K562 (cell line): ENCODE data around the gene PALMD. TPM values are rescaled to one million over a fixed set of nuclear protein-coding genes. Genes with fewer than 3 reads are reported as not detected.
A peak's percentile ranks its signal among the peaks of the same experiment; 100 is the strongest.

ENCODE experiments used
- CBFB ChIP-seq: sonication (generic); formaldehyde crosslinking; IDR thresholded peaks from 2 replicates; pipeline ENCODE4 v1.4.0; 2020; ENCODE audit warnings: mild to moderate bottlenecking, missing genetic modification reagents
- EP300 ChIP-seq: IDR thresholded peaks from 2 replicates; pipeline ENCODE4 v1.6.1; 2012; ENCODE audit warnings: low read length, improper control_type of control experiment
- ETV6 ChIP-seq, 3 experiments: fragments of 150-350 bp in 1 of 3; sonication (generic) in 1 of 3; formaldehyde crosslinking in 1 of 3; IDR thresholded peaks; 2 replicates each; pipeline versions ENCODE4 v1.6.1 to v1.8.0; 2014 to 2022; ENCODE audit warnings: borderline replicate concordance in 2 of 3, low read depth in 2 of 3, antibody characterized with exemption in 1 of 3, low read length in 1 of 3, mild to moderate bottlenecking in 1 of 3, missing genetic modification reagents in 1 of 3
- FOXP1 ChIP-seq: sonication (generic); formaldehyde crosslinking; IDR thresholded peaks from 2 replicates; pipeline ENCODE4 v1.8.0; 2022; ENCODE audit warnings: mild to moderate bottlenecking, missing genetic modification reagents
- HNRNPH1 ChIP-seq: fragments of 200-400 bp; formaldehyde crosslinking; optimal IDR thresholded peaks from 2 replicates; pipeline ENCODE3; 2017; ENCODE audit warnings: low read depth, mild to moderate bottlenecking, low read length, moderate library complexity
- KAT7 ChIP-seq: sonication (generic); formaldehyde crosslinking; IDR thresholded peaks from 2 replicates; pipeline ENCODE4 v1.8.0; 2022; ENCODE audit warnings: missing genetic modification reagents, mild to moderate bottlenecking, borderline replicate concordance
- KDM5B ChIP-seq: fragments of 200-600 bp; sonication (generic); IDR thresholded peaks from 2 replicates; pipeline ENCODE4 v1.6.1; 2012; ENCODE audit warnings: low read depth, mild to moderate bottlenecking, moderate library complexity, low read length, control low read depth, inconsistent platforms; ENCODE audit not compliant: insufficient replicate concordance
- NFRKB ChIP-seq: fragments of 450-650 bp; IDR thresholded peaks from 2 replicates; pipeline ENCODE4 v1.6.1; 2016; ENCODE audit warnings: low read depth
- RBBP5 ChIP-seq: fragments of 200-600 bp; sonication (generic); IDR thresholded peaks from 2 replicates; pipeline ENCODE4 v1.6.1; 2012; ENCODE audit warnings: borderline replicate concordance, mild to moderate bottlenecking, low read length, control low read depth, inconsistent platforms; ENCODE audit not compliant: insufficient read depth, poor library complexity, severe bottlenecking
- SETDB1 ChIP-seq: IDR thresholded peaks from one replicate; pipeline ENCODE4 v1.6.1; 2012; ENCODE audit warnings: low read length, control low read depth, inconsistent platforms
- TAF7 ChIP-seq: fragments of 450-650 bp; IDR thresholded peaks from 2 replicates; pipeline ENCODE4 v1.6.1; 2016; ENCODE audit warnings: missing genetic modification characterization, missing compliant biosample characterization
- TEAD4 ChIP-seq, 2 experiments: sonication (generic) in 1 of 2; formaldehyde crosslinking in 1 of 2; IDR thresholded peaks; 2 replicates each; pipeline versions ENCODE4 v1.6.1 to v1.8.0; 2012 to 2022; ENCODE audit warnings: borderline replicate concordance in 1 of 2, inconsistent platforms in 1 of 2, low read length in 1 of 2, mild to moderate bottlenecking in 1 of 2, missing genetic modification reagents in 1 of 2
- ZBTB7A ChIP-seq: IDR thresholded peaks from 2 replicates; pipeline ENCODE4 v1.6.1; 2011; ENCODE audit warnings: low read depth, mild to moderate bottlenecking, low read length, moderate library complexity, borderline replicate concordance; ENCODE audit not compliant: control insufficient read depth
- ZNF124 ChIP-seq: sonication (generic); formaldehyde crosslinking; IDR thresholded peaks from 2 replicates; pipeline ENCODE4 v1.8.1; 2022; ENCODE audit warnings: missing genetic modification reagents
- ZNF41 ChIP-seq: fragments of 250-450 bp; sonication (Bioruptor Pico); conservative IDR thresholded peaks from 2 replicates; pipeline ENCODE4 v1.4.0; 2020; ENCODE audit warnings: mild to moderate bottlenecking
- polyA plus RNA-seq, 8 experiments: library from polyadenylated mRNA; depleted of rRNA in 4 of 8; stranded (reverse) in 5 of 8; unstranded in 3 of 8; fragments of >200 nt; fragmentation: Nextera tagmentation in 2 of 8; fragmentation: Illumina TruSeq in 1 of 8; extraction: Ambion mirVana in 2 of 8; extraction: Trizol in 1 of 8; gene quantifications; 2 replicates each; pipeline versions ENCODE4 v1.2.1 to v1.2.3, GENCODE V29; 2011 to 2014; ENCODE audit warnings: inconsistent platforms in 1 of 8, missing spikeins in 1 of 8
- total RNA-seq, 7 experiments: library from RNA; depleted of rRNA in 6 of 7; stranded (reverse); fragments of >200 nt in 6 of 7; fragmentation: Illumina TruSeq in 2 of 7; extraction: Trizol in 2 of 7; gene quantifications; 2 replicates each; pipeline versions ENCODE4 v1.2.1 to v1.2.3, GENCODE V29; 2011 to 2021; ENCODE audit warnings: low replicate concordance in 1 of 7
- TF ChIP-seq, protein P1 (sequence below): sonication (generic); formaldehyde crosslinking; IDR thresholded peaks from 2 replicates; pipeline ENCODE4 v1.8.0; 2022; ENCODE audit warnings: mild to moderate bottlenecking, missing genetic modification reagents, borderline replicate concordance
- TF ChIP-seq, protein P2 (sequence below): fragments of 450-650 bp; IDR thresholded peaks from 2 replicates; pipeline ENCODE4 v1.6.1; 2016; ENCODE audit warnings: borderline replicate concordance
- TF ChIP-seq, protein P3 (sequence below), 2 experiments: fragments of 250-450 bp in 1 of 2; fragments of 450-650 bp in 1 of 2; sonication (Bioruptor Pico) in 1 of 2; IDR thresholded peaks; 2 replicates each; pipeline versions ENCODE4 v1.6.1 to v1.8.0; 2016 to 2021; ENCODE audit warnings: mild to moderate bottlenecking in 2 of 2, moderate library complexity in 2 of 2, missing compliant biosample characterization in 1 of 2, missing genetic modification characterization in 1 of 2
- TF ChIP-seq, protein P4 (sequence below): fragments of 150-350 bp; conservative IDR thresholded peaks from 2 replicates; pipeline ENCODE4 v1.6.1; 2014; ENCODE audit warnings: low read length

The PALMD gene
- total and polyA plus RNA-seq, 9 of the 15 experiments (the other 6 are each of a cell fraction or from before 2014, with no cell fraction given), result 2.7 to 13.5 (median 5.4) TPM

DNA sequence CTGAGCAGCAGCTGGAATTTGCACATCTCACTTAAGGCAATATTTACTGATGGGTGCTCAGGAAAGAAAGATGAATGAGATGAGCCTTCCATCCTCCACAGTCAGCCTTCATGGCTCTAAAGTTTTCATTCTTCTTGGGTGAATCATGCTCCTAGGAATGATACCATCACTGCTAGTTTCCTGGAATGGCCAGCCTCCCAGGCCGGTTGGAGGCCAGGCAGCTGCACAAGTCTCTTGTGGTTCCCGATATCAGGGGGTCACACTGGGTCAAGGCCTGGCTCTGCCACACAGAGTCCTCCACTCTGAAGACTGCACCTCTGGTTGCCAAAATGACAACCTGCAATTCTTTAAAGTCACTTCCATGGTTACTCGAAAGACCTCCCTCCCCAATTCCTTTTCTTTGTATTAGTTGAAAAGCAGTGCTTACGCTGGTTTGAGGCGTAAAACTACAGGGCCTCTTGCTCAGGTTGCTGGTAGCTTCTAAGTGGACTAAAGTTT, 46.2 kb upstream of the PALMD start (continued):
- TF ChIP-seq CBFB (CRISPR knock-in tag) (0 out of 2 replicates have a peak, but pooled peaks have one; percentile 43), ZBTB7A (no peak), ZNF41 (0 out of 2 replicates have a peak, but pooled peaks have one; percentile 39), ZNF124 (CRISPR knock-in tag) (no peak), ETV6 (IDR thresholded peaks at IDR 0.05; ENCODE audit: borderline replicate concordance in 1 of 2, low read depth in 2 of 2, low read length in 1 of 2) (no peak), ETV6 (CRISPR knock-in tag; IDR thresholded peaks at IDR 0.05; ENCODE audit: borderline replicate concordance) (no peak), TEAD4 (IDR thresholded peaks at IDR 0.05; ENCODE audit: low read length) (peak; percentile 90), TEAD4 (CRISPR knock-in tag; IDR thresholded peaks at IDR 0.05; ENCODE audit: borderline replicate concordance) (no peak), RBBP5 (peak; percentile 76), TAF7 (no peak), SETDB1 (no peak), KAT7 (CRISPR knock-in tag) (no peak), EP300 (peak; percentile 97), KDM5B (no peak), FOXP1 (CRISPR knock-in tag) (no peak), NFRKB (peak; percentile 51; the same call in 1 of the 2 replicates), HNRNPH1 (no peak)
- TF ChIP-seq, protein P1, sequence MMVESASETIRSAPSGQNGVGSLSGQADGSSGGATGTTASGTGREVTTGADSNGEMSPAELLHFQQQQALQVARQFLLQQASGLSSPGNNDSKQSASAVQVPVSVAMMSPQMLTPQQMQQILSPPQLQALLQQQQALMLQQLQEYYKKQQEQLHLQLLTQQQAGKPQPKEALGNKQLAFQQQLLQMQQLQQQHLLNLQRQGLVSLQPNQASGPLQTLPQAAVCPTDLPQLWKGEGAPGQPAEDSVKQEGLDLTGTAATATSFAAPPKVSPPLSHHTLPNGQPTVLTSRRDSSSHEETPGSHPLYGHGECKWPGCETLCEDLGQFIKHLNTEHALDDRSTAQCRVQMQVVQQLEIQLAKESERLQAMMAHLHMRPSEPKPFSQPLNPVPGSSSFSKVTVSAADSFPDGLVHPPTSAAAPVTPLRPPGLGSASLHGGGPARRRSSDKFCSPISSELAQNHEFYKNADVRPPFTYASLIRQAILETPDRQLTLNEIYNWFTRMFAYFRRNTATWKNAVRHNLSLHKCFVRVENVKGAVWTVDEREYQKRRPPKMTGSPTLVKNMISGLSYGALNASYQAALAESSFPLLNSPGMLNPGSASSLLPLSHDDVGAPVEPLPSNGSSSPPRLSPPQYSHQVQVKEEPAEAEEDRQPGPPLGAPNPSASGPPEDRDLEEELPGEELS (CRISPR knock-in tag), result no peak
- TF ChIP-seq, protein P2, sequence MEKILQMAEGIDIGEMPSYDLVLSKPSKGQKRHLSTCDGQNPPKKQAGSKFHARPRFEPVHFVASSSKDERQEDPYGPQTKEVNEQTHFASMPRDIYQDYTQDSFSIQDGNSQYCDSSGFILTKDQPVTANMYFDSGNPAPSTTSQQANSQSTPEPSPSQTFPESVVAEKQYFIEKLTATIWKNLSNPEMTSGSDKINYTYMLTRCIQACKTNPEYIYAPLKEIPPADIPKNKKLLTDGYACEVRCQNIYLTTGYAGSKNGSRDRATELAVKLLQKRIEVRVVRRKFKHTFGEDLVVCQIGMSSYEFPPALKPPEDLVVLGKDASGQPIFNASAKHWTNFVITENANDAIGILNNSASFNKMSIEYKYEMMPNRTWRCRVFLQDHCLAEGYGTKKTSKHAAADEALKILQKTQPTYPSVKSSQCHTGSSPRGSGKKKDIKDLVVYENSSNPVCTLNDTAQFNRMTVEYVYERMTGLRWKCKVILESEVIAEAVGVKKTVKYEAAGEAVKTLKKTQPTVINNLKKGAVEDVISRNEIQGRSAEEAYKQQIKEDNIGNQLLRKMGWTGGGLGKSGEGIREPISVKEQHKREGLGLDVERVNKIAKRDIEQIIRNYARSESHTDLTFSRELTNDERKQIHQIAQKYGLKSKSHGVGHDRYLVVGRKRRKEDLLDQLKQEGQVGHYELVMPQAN, result no peak
- TF ChIP-seq, protein P3, sequence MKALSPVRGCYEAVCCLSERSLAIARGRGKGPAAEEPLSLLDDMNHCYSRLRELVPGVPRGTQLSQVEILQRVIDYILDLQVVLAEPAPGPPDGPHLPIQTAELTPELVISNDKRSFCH (CRISPR knock-in tag; IDR thresholded peaks at IDR 0.05), result no peak
- TF ChIP-seq, protein P3 (tag; IDR thresholded peaks at IDR 0.05), result 0 out of 2 replicates have a peak, but pooled peaks have one; percentile 57
- TF ChIP-seq, protein P4, sequence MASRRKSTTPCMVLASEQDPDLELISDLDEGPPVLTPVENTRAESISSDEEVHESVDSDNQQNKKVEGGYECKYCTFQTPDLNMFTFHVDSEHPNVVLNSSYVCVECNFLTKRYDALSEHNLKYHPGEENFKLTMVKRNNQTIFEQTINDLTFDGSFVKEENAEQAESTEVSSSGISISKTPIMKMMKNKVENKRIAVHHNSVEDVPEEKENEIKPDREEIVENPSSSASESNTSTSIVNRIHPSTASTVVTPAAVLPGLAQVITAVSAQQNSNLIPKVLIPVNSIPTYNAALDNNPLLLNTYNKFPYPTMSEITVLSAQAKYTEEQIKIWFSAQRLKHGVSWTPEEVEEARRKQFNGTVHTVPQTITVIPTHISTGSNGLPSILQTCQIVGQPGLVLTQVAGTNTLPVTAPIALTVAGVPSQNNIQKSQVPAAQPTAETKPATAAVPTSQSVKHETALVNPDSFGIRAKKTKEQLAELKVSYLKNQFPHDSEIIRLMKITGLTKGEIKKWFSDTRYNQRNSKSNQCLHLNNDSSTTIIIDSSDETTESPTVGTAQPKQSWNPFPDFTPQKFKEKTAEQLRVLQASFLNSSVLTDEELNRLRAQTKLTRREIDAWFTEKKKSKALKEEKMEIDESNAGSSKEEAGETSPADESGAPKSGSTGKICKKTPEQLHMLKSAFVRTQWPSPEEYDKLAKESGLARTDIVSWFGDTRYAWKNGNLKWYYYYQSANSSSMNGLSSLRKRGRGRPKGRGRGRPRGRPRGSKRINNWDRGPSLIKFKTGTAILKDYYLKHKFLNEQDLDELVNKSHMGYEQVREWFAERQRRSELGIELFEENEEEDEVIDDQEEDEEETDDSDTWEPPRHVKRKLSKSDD, result 0 out of 2 replicates have a peak, but pooled peaks have one; percentile 61
